Body of pancreas (tissue), 4 donors: ENCODE data around the gene PUS7. TPM values are rescaled to one million over a fixed set of nuclear protein-coding genes. Genes with fewer than 3 reads are reported as not detected.

Source experiments
- ATAC-seq: fragments of 150-250 bp; one replicate; pipeline ENCODE4 v1.9.1; 2016
- DNase-seq, 4 donors: peaks; one replicate each; pipeline ENCODE4 v3.0.0-alpha.2; 2019
- H3K27ac ChIP-seq, 4 donors: fragments of 200-600 bp; sonication (generic); 1 replicate in 3 of 4; 2 replicates in 1 of 4; pipeline versions ENCODE4 v1.5.1 to v1.6.1; 2016 to 2019; ENCODE audit warnings: mild to moderate bottlenecking in 1 of 4, mixed read lengths in 1 of 4, moderate library complexity in 1 of 4
- H3K27me3 ChIP-seq, 2 donors: fragments of 200-600 bp; sonication (generic); one replicate each; pipeline ENCODE4 v1.6.0; 2016; ENCODE audit warnings: mild to moderate bottlenecking in 1 of 2
- H3K36me3 ChIP-seq, 2 donors: fragments of 200-600 bp; sonication (generic); replicated peaks in 1 of 2; 2 replicates each; pipeline ENCODE4 v1.5.1; 2016; ENCODE audit warnings: low read depth in 2 of 2; ENCODE audit not compliant: insufficient read depth in 1 of 2
- H3K4me1 ChIP-seq: fragments of 200-600 bp; sonication (generic); one replicate; pipeline ENCODE4 v1.6.0; 2016
- H3K4me3 ChIP-seq, 2 donors: fragments of 200-600 bp; sonication (generic); 1 replicate in 1 of 2; 2 replicates in 1 of 2; pipeline ENCODE4 v1.5.1; 2016 to 2019
- H3K9me3 ChIP-seq, 3 donors: fragments of 200-600 bp; sonication (generic); 1 replicate in 2 of 3; 2 replicates in 1 of 3; pipeline ENCODE4 v1.5.1; 2016
- POLR2A ChIP-seq, 3 donors: fragments of 450-650 bp; IDR thresholded peaks; one replicate each; pipeline ENCODE4 v1.6.1; 2016; ENCODE audit warnings: antibody characterized with exemption in 3 of 3, mild to moderate bottlenecking in 2 of 3
- WGBS, 2 donors: methylation state at CpG; one replicate each; pipeline ENCODE4 v1.1.5; 2017; 5-methylcytosine and 5-hydroxymethylcytosine counted together
- intact Hi-C: fragments of 100-400 bp; cut with DNase I; formaldehyde crosslinking; loops from one replicate; pipeline ENCODE4 v1.15.1; 2023
- total RNA-seq, 2 donors: library from RNA; depleted of rRNA; stranded (reverse); fragments of >200 nt; gene quantifications; one replicate each; pipeline ENCODE4 v1.1.0, GENCODE V29; 2016
- TF ChIP-seq, protein P1 (sequence below), 7 experiments: fragments of 450-650 bp in 4 of 7; fragments of 200-600 bp in 3 of 7; sonication (generic) in 3 of 7; IDR thresholded peaks; one replicate each; pipeline ENCODE4 v1.5.1; 2016 to 2019; ENCODE audit warnings: antibody characterized with exemption in 7 of 7

The PUS7 gene
- total RNA-seq, 2 donors from 2014 or later: 10.6 to 11.9 TPM

DNA sequence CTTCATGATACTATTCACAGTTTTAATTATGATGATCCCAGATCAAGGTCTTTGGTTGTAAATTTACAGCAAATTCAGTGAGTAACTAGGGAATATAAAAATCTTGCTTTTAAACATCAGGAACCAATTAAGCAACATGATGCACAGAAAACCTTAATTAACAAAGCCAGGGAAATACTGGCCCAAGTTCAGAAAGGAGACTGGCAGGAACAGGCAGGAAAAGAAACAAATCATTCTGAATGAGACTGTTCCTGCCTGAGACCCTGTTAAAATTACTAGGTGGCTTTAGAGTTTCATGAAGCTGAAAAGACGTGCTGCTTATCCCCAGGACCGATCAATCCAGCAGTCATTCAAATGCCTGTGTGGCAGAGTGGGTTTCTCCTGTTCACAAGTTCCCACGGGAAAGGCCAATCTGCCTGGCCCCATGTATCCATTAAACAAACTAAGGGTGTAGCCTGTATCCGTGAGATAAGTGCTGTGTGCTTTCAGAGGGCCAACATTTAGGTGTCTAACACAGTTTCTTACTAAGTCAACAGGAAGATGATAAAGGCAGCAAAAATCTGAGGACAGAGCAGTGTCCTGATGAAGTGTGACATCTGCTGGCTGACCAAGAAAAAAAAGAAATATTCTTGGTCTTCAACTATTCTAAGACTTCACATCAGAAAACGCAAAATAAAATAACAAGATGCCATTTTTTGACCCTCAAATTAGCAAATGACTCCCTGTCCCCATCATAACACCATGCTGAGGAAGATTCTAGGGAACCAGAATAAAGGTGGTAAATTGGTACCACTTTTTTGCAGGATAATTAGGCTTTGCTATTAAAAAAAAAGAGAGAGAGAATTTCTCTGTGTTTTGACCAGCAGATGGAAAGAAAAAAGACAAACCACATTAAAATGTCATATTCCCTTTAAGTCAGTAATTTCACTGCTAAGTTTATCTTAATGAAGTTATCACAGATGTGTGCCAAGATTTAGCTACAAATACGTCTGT lies 34.2 kb downstream of the PUS7 start:
- no peak overlapping the region for H3K4me3 ChIP-seq
- peak overlapping the region in 2 of 4 donors; percentile 11 to 41 for H3K27ac ChIP-seq
- peaks cover 0 to 9% of the 10 kb centered on the region in 2 donors for H3K36me3 ChIP-seq
- no peaks in the 10 kb centered on the region for H3K27me3 ChIP-seq
- TF ChIP-seq, protein P1, sequence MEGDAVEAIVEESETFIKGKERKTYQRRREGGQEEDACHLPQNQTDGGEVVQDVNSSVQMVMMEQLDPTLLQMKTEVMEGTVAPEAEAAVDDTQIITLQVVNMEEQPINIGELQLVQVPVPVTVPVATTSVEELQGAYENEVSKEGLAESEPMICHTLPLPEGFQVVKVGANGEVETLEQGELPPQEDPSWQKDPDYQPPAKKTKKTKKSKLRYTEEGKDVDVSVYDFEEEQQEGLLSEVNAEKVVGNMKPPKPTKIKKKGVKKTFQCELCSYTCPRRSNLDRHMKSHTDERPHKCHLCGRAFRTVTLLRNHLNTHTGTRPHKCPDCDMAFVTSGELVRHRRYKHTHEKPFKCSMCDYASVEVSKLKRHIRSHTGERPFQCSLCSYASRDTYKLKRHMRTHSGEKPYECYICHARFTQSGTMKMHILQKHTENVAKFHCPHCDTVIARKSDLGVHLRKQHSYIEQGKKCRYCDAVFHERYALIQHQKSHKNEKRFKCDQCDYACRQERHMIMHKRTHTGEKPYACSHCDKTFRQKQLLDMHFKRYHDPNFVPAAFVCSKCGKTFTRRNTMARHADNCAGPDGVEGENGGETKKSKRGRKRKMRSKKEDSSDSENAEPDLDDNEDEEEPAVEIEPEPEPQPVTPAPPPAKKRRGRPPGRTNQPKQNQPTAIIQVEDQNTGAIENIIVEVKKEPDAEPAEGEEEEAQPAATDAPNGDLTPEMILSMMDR (IDR thresholded peaks at IDR 0.05): peak in 4 of 7 experiments; percentile 32 to 39 (median 36)
- TF ChIP-seq POLR2A (IDR thresholded peaks at IDR 0.05): no peak
- ATAC-seq (peak; percentile 47), DNase-seq (peak in 2 of 4 donors; percentile 2 to 13)
- intact Hi-C loops: no loop called here
- no peaks in the 10 kb centered on the region for H3K9me3 ChIP-seq
- H3K4me1 ChIP-seq: peaks cover 12% of the 10 kb centered on the region
- WGBS, 2 donors: 23 to 35% methylated on average over 6 of the region's 6 CpGs

DNA sequence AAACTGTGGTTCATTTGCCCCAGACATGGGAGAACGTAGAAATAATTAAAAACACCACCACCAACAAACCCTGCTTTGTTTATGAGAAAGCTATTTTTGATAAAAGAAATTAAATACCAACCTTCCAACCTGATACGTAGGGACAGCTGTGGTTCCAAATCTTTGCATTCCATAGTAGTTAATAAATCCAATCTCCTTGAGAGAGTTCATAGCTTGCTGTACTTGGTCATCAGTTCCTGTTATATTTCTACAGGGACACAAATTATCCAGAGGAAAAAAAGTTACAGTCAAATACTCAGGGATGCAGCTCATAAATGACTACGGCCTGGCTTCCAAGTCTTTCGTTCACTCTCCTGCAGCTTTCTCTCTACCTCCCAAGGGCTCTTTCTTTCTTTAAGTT lies 41.1 kb downstream of the PUS7 start:
- TF ChIP-seq, protein P1 (IDR thresholded peaks at IDR 0.05): no peak
- TF ChIP-seq POLR2A (IDR thresholded peaks at IDR 0.05): no peak
- no peaks in the 10 kb centered on the region for H3K9me3 ChIP-seq
- no peak overlapping the region for H3K4me3 ChIP-seq
- 78 to 85% methylated on average over 4 of the region's 4 CpGs for WGBS, 2 donors
- no peaks in the 10 kb centered on the region for H3K27me3 ChIP-seq
- H3K36me3 ChIP-seq: peaks cover 0 to 4% of the 10 kb centered on the region in 2 donors
- DNase-seq (no peak), ATAC-seq (no peak)
- intact Hi-C loops: no loop called here
- no peaks in the 10 kb centered on the region for H3K4me1 ChIP-seq
- no peak overlapping the region for H3K27ac ChIP-seq

DNA sequence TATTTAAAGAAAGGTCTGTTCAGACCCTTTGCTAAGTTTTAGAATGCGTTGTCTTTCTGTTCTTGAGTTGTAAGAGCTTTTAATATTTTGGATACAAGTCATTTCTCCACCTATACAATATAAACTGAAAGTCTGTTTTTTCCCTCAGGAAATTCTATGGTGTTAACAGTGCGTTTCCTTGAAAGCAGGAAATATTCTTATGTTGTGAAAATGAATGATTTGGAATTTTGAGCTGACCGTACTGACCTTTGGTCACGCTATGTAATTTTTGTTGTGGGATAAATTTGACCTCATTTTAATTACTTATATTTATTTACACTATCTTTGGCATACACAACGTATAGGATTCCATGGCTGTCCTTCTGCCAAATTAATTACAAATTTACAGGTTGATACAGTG lies 43.5 kb downstream of the PUS7 start:
- H3K27ac ChIP-seq: no peak overlapping the region
- no peak for ATAC-seq
- TF ChIP-seq, protein P1 (IDR thresholded peaks at IDR 0.05): no peak
- no peak for TF ChIP-seq POLR2A (IDR thresholded peaks at IDR 0.05)
- no peaks in the 10 kb centered on the region for H3K27me3 ChIP-seq
- DNase-seq: no peak
- no peaks in the 10 kb centered on the region for H3K36me3 ChIP-seq
- 93 to 95% methylated on average over 5 of the region's 5 CpGs for WGBS, 2 donors
- no peaks in the 10 kb centered on the region for H3K4me1 ChIP-seq
- intact Hi-C loops: no loop called here
- H3K4me3 ChIP-seq: no peak overlapping the region
- no peaks in the 10 kb centered on the region for H3K9me3 ChIP-seq

DNA sequence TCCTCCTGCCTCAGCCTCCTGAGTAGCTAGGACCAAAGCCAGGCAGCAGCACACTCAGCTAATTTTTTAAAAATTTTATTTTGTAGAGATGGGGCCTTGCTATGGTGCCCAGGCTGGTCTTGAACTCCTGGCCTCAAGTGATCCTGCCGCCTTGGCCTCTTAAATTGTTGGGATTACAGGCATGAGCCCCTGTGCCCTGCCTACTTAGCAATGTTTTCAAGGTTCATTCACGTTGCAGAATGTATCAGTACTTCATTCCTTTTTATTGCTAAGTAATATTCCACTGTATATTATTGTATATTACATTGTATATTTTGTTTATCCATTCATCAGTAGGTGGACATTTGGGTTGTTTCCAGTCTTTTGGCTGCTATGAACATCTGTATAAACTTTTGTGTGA lies 44.2 kb downstream of the PUS7 start:
- Histone ChIP-seq H3K27me3 (no peaks in the 10 kb centered on the region), H3K4me3 (no peak overlapping the region), H3K36me3 (no peaks in the 10 kb centered on the region), H3K9me3 (no peaks in the 10 kb centered on the region), H3K27ac (no peak overlapping the region), H3K4me1 (no peaks in the 10 kb centered on the region)
- intact Hi-C loops: no loop called here
- WGBS, 2 donors: 94 to 95% methylated on average over 2 of the region's 2 CpGs
- DNase-seq (no peak), ATAC-seq (no peak)
- TF ChIP-seq, protein P1 (IDR thresholded peaks at IDR 0.05): no peak
- TF ChIP-seq POLR2A (IDR thresholded peaks at IDR 0.05): no peak
